Osteoblast (primary cell): ENCODE data around the gene ARHGEF7. TPM values are rescaled to one million over a fixed set of nuclear protein-coding genes. Genes with fewer than 3 reads are reported as not detected.

Source experiments
- DNase-seq: peaks from one replicate; pipeline ENCODE4 v3.0.0; 2011; ENCODE audit warnings: low spot score, mixed read lengths; ENCODE audit not compliant: insufficient read length; ENCODE audit errors: missing footprints
- H2AFZ ChIP-seq: 2 replicates; pipeline ENCODE4 v1.6.0; 2011; ENCODE audit warnings: mild to moderate bottlenecking, low read length
- H3K27ac ChIP-seq: 2 replicates; pipeline ENCODE4 v1.5.1; 2011; ENCODE audit warnings: mild to moderate bottlenecking, low read depth, low read length, moderate library complexity
- H3K27me3 ChIP-seq: 2 replicates; pipeline ENCODE4 v1.6.0; 2012; ENCODE audit warnings: mild to moderate bottlenecking, control low read depth, inconsistent platforms, low read length, moderate library complexity; ENCODE audit not compliant: insufficient read depth
- H3K36me3 ChIP-seq: 2 replicates; pipeline ENCODE4 v1.5.1; 2011; ENCODE audit warnings: mild to moderate bottlenecking, low read length, control low read depth, moderate library complexity; ENCODE audit not compliant: insufficient read depth
- H3K4me1 ChIP-seq: 2 replicates; pipeline ENCODE4 v1.5.1; 2011; ENCODE audit warnings: mild to moderate bottlenecking, low read length, control low read depth, moderate library complexity; ENCODE audit not compliant: insufficient read depth
- H3K4me2 ChIP-seq: 2 replicates; pipeline ENCODE4 v1.6.0; 2011; ENCODE audit warnings: mild to moderate bottlenecking, low read length; ENCODE audit not compliant: insufficient read depth
- H3K4me3 ChIP-seq: fragments of 200-600 bp; sonication (generic); 3 replicates; pipeline ENCODE4 v1.5.1; 2012; ENCODE audit warnings: mild to moderate bottlenecking, low read length, inconsistent platforms; ENCODE audit not compliant: insufficient read depth
- H3K79me2 ChIP-seq: 2 replicates; pipeline ENCODE4 v1.6.0; 2012; ENCODE audit warnings: mild to moderate bottlenecking, low read length, control low read depth, inconsistent platforms; ENCODE audit not compliant: insufficient read depth
- H3K9me3 ChIP-seq: 2 replicates; pipeline ENCODE4 v1.5.1; 2011; ENCODE audit warnings: low read depth, low read length, control low read depth
- H4K20me1 ChIP-seq: 2 replicates; pipeline ENCODE4 v1.6.0; 2012; ENCODE audit warnings: mild to moderate bottlenecking, low read length, control low read depth; ENCODE audit not compliant: insufficient read depth
- total RNA-seq: library from RNA; depleted of rRNA; stranded (reverse); fragments of >200 nt; gene quantifications from 2 replicates; pipeline ENCODE4 v1.2.3, GENCODE V29; 2012
- TF ChIP-seq, protein P1 (sequence below): IDR thresholded peaks from 2 replicates; pipeline ENCODE4 v1.5.1; 2011; ENCODE audit warnings: mild to moderate bottlenecking, low read depth, low read length, moderate library complexity; ENCODE audit errors: extremely low read depth

The ARHGEF7 gene
- total RNA-seq, 1 donor: 27.5 TPM

DNA sequence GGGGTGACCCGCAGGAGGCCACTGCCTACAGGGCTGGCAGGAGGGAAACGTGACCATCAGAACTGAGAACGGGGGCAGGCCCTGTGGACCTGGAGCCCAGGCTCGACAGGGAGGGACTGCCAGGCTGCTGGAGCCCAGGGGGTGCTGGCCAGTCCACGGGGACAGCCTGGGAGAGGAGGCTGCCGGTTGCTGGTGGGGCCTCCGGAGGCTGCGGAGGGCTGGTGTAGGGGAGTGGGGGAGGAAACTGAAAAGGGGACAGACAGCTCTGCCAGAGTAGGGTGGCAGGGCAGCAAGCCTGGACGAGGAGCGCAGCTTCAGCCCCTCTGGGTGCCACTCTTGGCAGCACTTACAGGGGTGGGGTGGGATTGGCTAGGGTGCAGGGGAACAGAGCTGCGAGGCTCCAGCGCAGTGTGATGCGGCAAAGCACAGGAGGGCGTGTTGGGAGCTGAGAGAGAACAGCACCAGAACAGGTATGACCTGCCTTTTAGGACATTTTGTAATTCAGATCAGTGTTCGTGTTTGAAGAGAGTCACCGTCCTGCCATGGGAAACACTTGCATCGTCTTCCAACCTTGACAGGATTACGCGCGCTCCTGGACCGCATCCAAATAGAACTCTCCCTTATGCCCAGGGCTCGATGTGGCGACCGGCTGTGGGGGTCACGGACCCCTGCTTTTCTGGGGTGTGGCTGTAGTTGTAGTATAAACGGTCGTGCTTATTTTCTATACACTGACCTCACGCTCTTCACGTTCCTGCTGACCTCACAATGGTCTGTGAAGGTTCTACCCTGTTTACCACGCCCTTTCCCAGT, 19.9 kb upstream of the ARHGEF7 start:
- TF ChIP-seq, protein P1, sequence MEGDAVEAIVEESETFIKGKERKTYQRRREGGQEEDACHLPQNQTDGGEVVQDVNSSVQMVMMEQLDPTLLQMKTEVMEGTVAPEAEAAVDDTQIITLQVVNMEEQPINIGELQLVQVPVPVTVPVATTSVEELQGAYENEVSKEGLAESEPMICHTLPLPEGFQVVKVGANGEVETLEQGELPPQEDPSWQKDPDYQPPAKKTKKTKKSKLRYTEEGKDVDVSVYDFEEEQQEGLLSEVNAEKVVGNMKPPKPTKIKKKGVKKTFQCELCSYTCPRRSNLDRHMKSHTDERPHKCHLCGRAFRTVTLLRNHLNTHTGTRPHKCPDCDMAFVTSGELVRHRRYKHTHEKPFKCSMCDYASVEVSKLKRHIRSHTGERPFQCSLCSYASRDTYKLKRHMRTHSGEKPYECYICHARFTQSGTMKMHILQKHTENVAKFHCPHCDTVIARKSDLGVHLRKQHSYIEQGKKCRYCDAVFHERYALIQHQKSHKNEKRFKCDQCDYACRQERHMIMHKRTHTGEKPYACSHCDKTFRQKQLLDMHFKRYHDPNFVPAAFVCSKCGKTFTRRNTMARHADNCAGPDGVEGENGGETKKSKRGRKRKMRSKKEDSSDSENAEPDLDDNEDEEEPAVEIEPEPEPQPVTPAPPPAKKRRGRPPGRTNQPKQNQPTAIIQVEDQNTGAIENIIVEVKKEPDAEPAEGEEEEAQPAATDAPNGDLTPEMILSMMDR: no peak
- Histone ChIP-seq H3K9me3 (no peaks in the 10 kb centered on the region), H3K27ac (no peak overlapping the region), H4K20me1 (no peaks in the 10 kb centered on the region), H3K79me2 (no peaks in the 10 kb centered on the region), H3K4me2 (no peak overlapping the region), H3K4me1 (no peaks in the 10 kb centered on the region), H3K4me3 (no peak overlapping the region), H2AFZ (no peak overlapping the region), H3K27me3 (peaks cover 46% of the 10 kb centered on the region), H3K36me3 (no peaks in the 10 kb centered on the region)
- no peak for DNase-seq

DNA sequence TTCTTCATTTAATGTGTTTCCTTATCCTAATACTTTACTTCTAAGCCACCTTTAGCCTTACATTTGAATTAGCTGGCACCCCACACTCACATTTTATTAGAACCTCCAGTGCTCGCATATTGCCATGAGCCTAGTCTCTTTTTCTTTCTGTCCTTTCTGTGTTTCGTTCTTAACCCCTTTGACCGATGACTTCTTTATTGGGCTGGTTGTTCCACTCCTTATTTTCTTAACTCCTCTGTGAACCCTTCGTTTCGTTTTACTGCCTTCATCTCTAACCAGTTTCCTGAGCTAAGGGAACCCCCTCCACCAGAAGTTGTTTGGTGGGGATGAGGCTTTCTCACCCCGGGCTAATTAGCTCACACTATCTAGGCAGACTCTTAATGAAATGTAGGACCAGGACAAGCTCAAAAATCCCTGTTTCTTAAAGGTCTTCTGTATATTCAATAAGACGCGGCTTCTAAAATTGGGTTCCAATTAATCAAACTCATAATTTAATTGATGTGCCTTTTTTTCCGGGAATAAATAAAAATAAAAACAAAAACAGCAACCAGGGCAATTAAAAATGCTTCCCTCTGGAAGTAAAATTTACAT, 19.1 kb upstream of the ARHGEF7 start:
- Histone ChIP-seq H3K27me3 (peaks cover 44% of the 10 kb centered on the region), H3K9me3 (no peaks in the 10 kb centered on the region), H3K4me3 (no peak overlapping the region), H3K4me1 (no peaks in the 10 kb centered on the region), H4K20me1 (no peaks in the 10 kb centered on the region), H3K79me2 (no peaks in the 10 kb centered on the region), H3K4me2 (no peak overlapping the region), H3K36me3 (no peaks in the 10 kb centered on the region), H3K27ac (no peak overlapping the region), H2AFZ (no peak overlapping the region)
- DNase-seq: no peak
- TF ChIP-seq, protein P1: no peak

DNA sequence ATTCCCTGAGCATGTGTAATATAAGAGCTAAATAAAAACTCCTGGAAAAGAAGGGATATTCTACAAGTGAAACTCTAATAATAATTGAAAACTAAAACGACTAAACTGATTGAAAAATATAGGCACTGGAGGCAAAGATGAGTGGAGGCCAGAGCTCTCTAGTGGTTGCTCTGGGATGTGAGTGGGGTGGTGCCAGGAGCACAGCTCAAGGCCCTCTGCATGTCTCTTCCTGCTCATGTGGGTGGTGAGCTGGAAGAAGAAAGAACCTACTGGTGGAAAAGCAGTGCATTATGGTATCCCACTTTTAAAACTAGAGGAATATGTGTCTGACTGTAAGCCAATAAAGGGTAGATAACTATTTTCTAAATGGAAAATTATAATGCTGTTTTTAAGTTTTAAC, 15.8 kb upstream of the ARHGEF7 start:
- Histone ChIP-seq H3K9me3 (no peaks in the 10 kb centered on the region), H3K4me2 (no peak overlapping the region), H4K20me1 (no peaks in the 10 kb centered on the region), H3K4me1 (no peaks in the 10 kb centered on the region), H3K36me3 (no peaks in the 10 kb centered on the region), H2AFZ (no peak overlapping the region), H3K27ac (no peak overlapping the region), H3K4me3 (no peak overlapping the region), H3K27me3 (peaks cover 30% of the 10 kb centered on the region), H3K79me2 (no peaks in the 10 kb centered on the region)
- TF ChIP-seq, protein P1: no peak
- no peak for DNase-seq

DNA sequence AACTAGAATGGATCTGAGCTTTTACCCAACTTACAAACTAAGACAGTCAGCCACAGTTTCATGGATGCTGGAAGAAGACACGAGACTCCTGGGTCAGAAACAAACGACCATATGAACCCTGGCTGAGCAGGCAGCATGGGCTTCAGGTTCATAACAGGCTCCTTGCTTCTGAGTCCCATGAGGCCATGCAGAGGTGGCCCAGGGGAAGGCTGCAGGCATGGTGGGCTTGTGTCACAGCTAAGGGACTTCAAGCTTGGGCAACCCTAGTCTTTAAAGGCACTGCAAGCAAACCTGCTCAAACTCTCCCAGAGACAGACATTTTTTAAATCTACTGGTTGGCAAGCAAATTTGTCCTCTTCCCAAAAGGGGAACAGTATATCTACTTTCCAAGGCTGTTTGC, 5.1 kb upstream of the ARHGEF7 start:
- Histone ChIP-seq H3K4me2 (no peak overlapping the region), H3K4me3 (no peak overlapping the region), H3K9me3 (no peaks in the 10 kb centered on the region), H3K36me3 (no peaks in the 10 kb centered on the region), H4K20me1 (no peaks in the 10 kb centered on the region), H2AFZ (no peak overlapping the region), H3K27me3 (peaks cover 40% of the 10 kb centered on the region), H3K27ac (no peak overlapping the region), H3K4me1 (no peaks in the 10 kb centered on the region), H3K79me2 (no peaks in the 10 kb centered on the region)
- TF ChIP-seq, protein P1: no peak
- no peak for DNase-seq
